Subcutaneous abdominal adipose tissue (tissue), 5 donors: ENCODE data around the gene RAP1GAP2.
"Not testable (repeated sequence)": the region's sequence is repeated elsewhere in the genome, so short reads cannot be mapped to it uniquely, and the experiment has no call there.

Experiments
- H3K27ac ChIP-seq: one replicate; pipeline ENCODE4 v1.7.0; 2013; ENCODE audit warnings: low read depth, mild to moderate bottlenecking, inconsistent platforms, low read length, moderate library complexity
- H3K27me3 ChIP-seq, 5 donors: one replicate each; pipeline ENCODE4 v1.7.0; 2013; ENCODE audit warnings: low read length in 5 of 5, inconsistent platforms in 1 of 5; ENCODE audit not compliant: control insufficient read depth in 5 of 5, insufficient read depth in 4 of 5
- H3K36me3 ChIP-seq, 5 donors: one replicate each; pipeline ENCODE4 v1.7.0; 2013; ENCODE audit warnings: low read length in 5 of 5; ENCODE audit not compliant: control insufficient read depth in 5 of 5, insufficient read depth in 5 of 5
- H3K4me1 ChIP-seq, 5 donors: one replicate each; pipeline ENCODE4 v1.7.0; 2013; ENCODE audit warnings: low read length in 5 of 5, mild to moderate bottlenecking in 3 of 5, moderate library complexity in 1 of 5; ENCODE audit not compliant: control insufficient read depth in 5 of 5, insufficient read depth in 5 of 5
- H3K4me3 ChIP-seq, 5 donors: one replicate each; pipeline ENCODE4 v1.7.0; 2013; ENCODE audit warnings: low read length in 5 of 5, low read depth in 1 of 5
- H3K9ac ChIP-seq, 5 donors: one replicate each; pipeline ENCODE4 v1.7.0; 2013; ENCODE audit warnings: low read length in 5 of 5, mild to moderate bottlenecking in 4 of 5, moderate library complexity in 3 of 5
- H3K9me3 ChIP-seq, 5 donors: one replicate each; pipeline ENCODE4 v1.7.0; 2013; ENCODE audit warnings: low read length in 5 of 5; ENCODE audit not compliant: control insufficient read depth in 5 of 5
- donor health status: healthy.
- donor health status: healthy.
- donor health status: healthy.
- donor health status: healthy.
- donor health status: healthy.

RAP1GAP2 gene

DNA sequence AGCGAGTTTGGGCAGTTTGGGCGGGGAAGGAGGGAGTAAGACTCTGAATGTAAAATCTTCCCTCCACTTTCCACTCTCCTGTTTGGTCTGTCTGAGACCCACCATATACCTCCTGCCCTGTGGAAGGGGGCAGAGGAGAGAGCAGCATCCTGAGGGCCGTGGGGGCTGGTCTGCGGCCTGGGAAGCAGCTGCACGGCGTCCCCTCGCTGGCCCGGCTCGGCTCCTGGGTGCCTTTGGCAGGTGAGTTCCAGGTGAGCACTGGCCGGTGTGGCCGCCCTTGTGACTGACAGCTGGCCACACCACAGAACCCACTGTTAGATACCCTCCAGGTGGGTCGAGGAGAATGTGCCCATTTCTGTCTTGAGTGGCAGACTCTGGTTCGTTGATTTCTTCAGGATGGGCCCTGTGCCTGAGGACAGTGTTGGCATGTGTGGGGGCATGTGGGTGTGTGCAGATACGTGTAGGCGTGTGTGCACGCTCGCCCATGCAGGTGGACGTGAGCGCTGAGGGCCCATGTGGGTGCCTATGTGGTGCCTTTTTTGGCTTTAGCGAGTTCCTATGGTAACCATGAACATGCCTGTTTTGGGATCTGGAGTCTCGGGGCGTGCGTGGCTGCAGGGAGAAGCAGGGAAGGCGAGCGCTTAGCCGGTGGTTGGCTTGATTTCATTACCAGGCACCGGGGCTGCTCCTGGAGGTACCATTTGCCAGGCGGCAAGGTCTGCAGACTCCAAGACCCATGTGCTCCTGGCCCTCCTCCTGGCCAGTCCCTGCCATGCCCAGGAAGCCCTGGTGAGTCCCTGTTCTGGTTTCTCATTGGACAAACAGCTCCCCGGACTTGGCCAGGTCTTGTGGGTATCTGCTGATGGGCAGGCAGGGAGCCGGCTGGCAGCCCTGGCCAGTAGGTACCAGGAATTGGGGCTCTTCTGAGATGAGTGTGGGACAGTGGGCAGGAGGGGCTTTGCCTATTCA is 12.4 kb downstream of the RAP1GAP2 start:
- H3K4me3 ChIP-seq, result no peak overlapping the region
- no peaks in the 10 kb centered on the region for H3K9me3 ChIP-seq
- H3K27ac ChIP-seq, result no peak overlapping the region
- H3K36me3 ChIP-seq, result no peaks in the 10 kb centered on the region
- peaks cover 0 to 7% (median 0%) of the 10 kb centered on the region in 5 donors for H3K4me1 ChIP-seq
- no peak overlapping the region for H3K9ac ChIP-seq
- peaks cover 0 to 5% (median 0%) of the 10 kb centered on the region in 5 donors for H3K27me3 ChIP-seq

- Histone ChIP-seq H3K36me3 (no peaks in the 10 kb centered on the region), H3K9ac (no peak overlapping the region), H3K27me3 (peaks cover 0 to 8% (median 3%) of the 10 kb centered on the region in 5 donors), H3K27ac (no peak overlapping the region), H3K9me3 (no peaks in the 10 kb centered on the region), H3K4me3 (no peak overlapping the region), H3K4me1 (peaks cover 0 to 7% (median 4%) of the 10 kb centered on the region in 5 donors)
Observed at GRCh38 chr17:2809337-2809736, 13.1 kb downstream of the RAP1GAP2 start.

GRCh38 chr17:2814049-2814448 is 17.8 kb downstream of the RAP1GAP2 start:
- peaks cover 0 to 12% (median 6%) of the 10 kb centered on the region in 5 donors for H3K4me1 ChIP-seq
- H3K9me3 ChIP-seq, result no peaks in the 10 kb centered on the region
- peaks cover 0 to 19% (median 2%) of the 10 kb centered on the region in 5 donors for H3K27me3 ChIP-seq
- H3K36me3 ChIP-seq, result no peaks in the 10 kb centered on the region
- no peak overlapping the region for H3K9ac ChIP-seq
- H3K27ac ChIP-seq, result no peak overlapping the region
- H3K4me3 ChIP-seq, result peak overlapping the region in 3 of 5 donors; percentile 28 to 46 (median 46)

- Histone ChIP-seq H3K9ac (peak overlapping the region in 1 of 5 donors; percentile 11), H3K36me3 (no peaks in the 10 kb centered on the region), H3K4me1 (peaks cover 0 to 12% (median 6%) of the 10 kb centered on the region in 5 donors), H3K27me3 (peaks cover 0 to 20% (median 2%) of the 10 kb centered on the region in 5 donors), H3K27ac (no peak overlapping the region), H3K4me3 (peak overlapping the region in 3 of 5 donors; percentile 28 to 46 (median 46)), H3K9me3 (no peaks in the 10 kb centered on the region)
Observed at GRCh38 chr17:2814481-2815341, 18.5 kb downstream of the RAP1GAP2 start.

- no peaks in the 10 kb centered on the region for H3K9me3 ChIP-seq
- H3K4me1 ChIP-seq, result peaks cover 0 to 12% (median 6%) of the 10 kb centered on the region in 5 donors
- no peaks in the 10 kb centered on the region for H3K36me3 ChIP-seq
- H3K9ac ChIP-seq, result no peak overlapping the region
- peaks cover 0 to 26% (median 2%) of the 10 kb centered on the region in 5 donors for H3K27me3 ChIP-seq
- no peak overlapping the region for H3K27ac ChIP-seq
- H3K4me3 ChIP-seq, result no peak overlapping the region
Observed at GRCh38 chr17:2815781-2816185, 19.5 kb downstream of the RAP1GAP2 start.

DNA sequence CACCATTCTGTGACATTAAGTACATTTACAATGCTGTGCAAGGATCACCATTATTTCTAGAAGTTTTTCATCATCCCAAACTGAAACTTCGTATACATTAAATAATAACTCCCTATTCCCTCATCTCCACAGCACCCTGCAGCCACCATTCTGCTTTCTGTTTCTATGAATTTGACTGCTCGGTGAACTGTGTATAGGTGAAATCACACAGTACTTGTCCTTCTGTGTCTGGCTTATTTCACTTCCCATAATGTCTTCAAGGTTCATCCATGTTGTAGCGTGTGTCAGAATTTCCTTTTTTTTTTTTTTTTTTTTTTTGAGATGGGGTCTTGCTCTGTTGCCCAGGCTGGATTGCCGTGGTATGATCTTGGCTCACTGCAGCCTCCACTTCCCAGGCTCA is 20.4 kb downstream of the RAP1GAP2 start:
- Histone ChIP-seq H3K27me3 (peaks cover 0 to 22% (median 2%) of the 10 kb centered on the region in 5 donors), H3K9ac (no peak overlapping the region), H3K4me1 (peaks cover 0 to 12% (median 6%) of the 10 kb centered on the region in 5 donors), H3K27ac (no peak overlapping the region), H3K9me3 (no peaks in the 10 kb centered on the region), H3K36me3 (no peaks in the 10 kb centered on the region), H3K4me3 (no peak overlapping the region)

GRCh38 chr17:2819294-2819693 is 23.1 kb downstream of the RAP1GAP2 start:
- H3K4me3 ChIP-seq, H3K9ac ChIP-seq, H3K9me3 ChIP-seq, H3K36me3 ChIP-seq, H3K4me1 ChIP-seq, H3K27ac ChIP-seq: not testable (repeated sequence)
- H3K27me3 ChIP-seq, result peaks cover 0 to 34% (median 7%) of the 10 kb centered on the region in 5 donors

GRCh38 chr17:2819921-2820501 is 23.8 kb downstream of the RAP1GAP2 start:
- H3K4me3 ChIP-seq, result no peak overlapping the region
- no peaks in the 10 kb centered on the region for H3K36me3 ChIP-seq
- H3K27me3 ChIP-seq, result peaks cover 0 to 29% (median 7%) of the 10 kb centered on the region in 5 donors
- no peaks in the 10 kb centered on the region for H3K9me3 ChIP-seq
- no peak overlapping the region for H3K27ac ChIP-seq
- peaks cover 0 to under 1% (median 0%) of the 10 kb centered on the region in 5 donors for H3K4me1 ChIP-seq
- no peak overlapping the region for H3K9ac ChIP-seq

GRCh38 chr17:2821868-2822267 is 25.6 kb downstream of the RAP1GAP2 start:
- Histone ChIP-seq H3K9me3 (no peaks in the 10 kb centered on the region), H3K9ac (no peak overlapping the region), H3K27ac (no peak overlapping the region), H3K36me3 (no peaks in the 10 kb centered on the region), H3K27me3 (peaks cover 0 to 25% (median 6%) of the 10 kb centered on the region in 5 donors), H3K4me3 (no peak overlapping the region), H3K4me1 (no peaks in the 10 kb centered on the region)
